Esophagus muscularis mucosa (tissue), 4 donors: ENCODE measurements around the gene PPP6R2.

Experiments used
- CTCF ChIP-seq, 3 experiments: fragments of 200-600 bp in 2 of 3; fragments of 450-650 bp in 1 of 3; sonication (generic) in 2 of 3; IDR thresholded peaks; one replicate each; pipeline ENCODE4 v1.5.1; 2017 to 2019; ENCODE audit warnings: antibody characterized with exemption in 3 of 3, mild to moderate bottlenecking in 2 of 3, moderate library complexity in 1 of 3
- EP300 ChIP-seq: sonication (generic); formaldehyde crosslinking; IDR thresholded peaks from one replicate; pipeline ENCODE4 v1.6.1; 2017; ENCODE audit warnings: antibody characterized with exemption
- POLR2AphosphoS5 ChIP-seq, 2 donors: sonication (generic); formaldehyde crosslinking; IDR thresholded peaks; one replicate each; pipeline ENCODE4 v1.6.1; 2017; ENCODE audit warnings: antibody characterized with exemption in 2 of 2

- TF ChIP-seq CTCF (IDR thresholded peaks at IDR 0.05): no peak
- TF ChIP-seq POLR2AphosphoS5 (IDR thresholded peaks at IDR 0.05): no peak
- TF ChIP-seq EP300: no peak
Measured at GRCh38 chr22:50357222-50357621, 14.1 kb downstream of the PPP6R2 start.
